Skeletal muscle tissue (tissue), 4 donors: ENCODE data around the gene REEP6. TPM values are rescaled to one million over a fixed set of nuclear protein-coding genes. Genes with fewer than 3 reads are reported as not detected.

Experiments
- H3K27ac ChIP-seq: one replicate; pipeline ENCODE4 v1.7.0; 2013; ENCODE audit warnings: mild to moderate bottlenecking, low read depth, low read length, inconsistent platforms
- H3K27me3 ChIP-seq, 3 donors: one replicate each; pipeline ENCODE4 v1.7.0; 2013; ENCODE audit warnings: low read length in 3 of 3; ENCODE audit not compliant: control insufficient read depth in 3 of 3, insufficient read depth in 3 of 3
- H3K36me3 ChIP-seq, 3 donors: one replicate each; pipeline ENCODE4 v1.7.0; 2013; ENCODE audit warnings: low read length in 3 of 3; ENCODE audit not compliant: control insufficient read depth in 3 of 3, insufficient read depth in 3 of 3
- H3K4me1 ChIP-seq, 3 donors: one replicate each; pipeline ENCODE4 v1.7.0; 2013; ENCODE audit warnings: low read length in 3 of 3, mild to moderate bottlenecking in 3 of 3; ENCODE audit not compliant: control insufficient read depth in 3 of 3, insufficient read depth in 3 of 3
- H3K4me3 ChIP-seq, 3 donors: one replicate each; pipeline ENCODE4 v1.7.0; 2013; ENCODE audit warnings: low read length in 3 of 3
- H3K9ac ChIP-seq, 3 donors: one replicate each; pipeline ENCODE4 v1.7.0; 2013; ENCODE audit warnings: low read length in 3 of 3, mild to moderate bottlenecking in 3 of 3, moderate library complexity in 2 of 3, low read depth in 1 of 3
- H3K9me3 ChIP-seq, 3 donors: one replicate each; pipeline ENCODE4 v1.7.0; 2013; ENCODE audit warnings: low read length in 3 of 3; ENCODE audit not compliant: control insufficient read depth in 3 of 3
- total RNA-seq: library from RNA; depleted of rRNA; stranded (reverse); fragments of >200 nt; gene quantifications from one replicate; pipeline ENCODE4 v1.2.3, GENCODE V29; 2014
- donor health status: Osteomylitis.

Gene REEP6
- total RNA-seq, 1 donor from 2014 or later: 2.1 TPM

GRCh38 chr19:1481893-1482360, 9.1 kb upstream of the REEP6 start:
- H3K9me3 ChIP-seq: no peaks in the 10 kb centered on the region

DNA sequence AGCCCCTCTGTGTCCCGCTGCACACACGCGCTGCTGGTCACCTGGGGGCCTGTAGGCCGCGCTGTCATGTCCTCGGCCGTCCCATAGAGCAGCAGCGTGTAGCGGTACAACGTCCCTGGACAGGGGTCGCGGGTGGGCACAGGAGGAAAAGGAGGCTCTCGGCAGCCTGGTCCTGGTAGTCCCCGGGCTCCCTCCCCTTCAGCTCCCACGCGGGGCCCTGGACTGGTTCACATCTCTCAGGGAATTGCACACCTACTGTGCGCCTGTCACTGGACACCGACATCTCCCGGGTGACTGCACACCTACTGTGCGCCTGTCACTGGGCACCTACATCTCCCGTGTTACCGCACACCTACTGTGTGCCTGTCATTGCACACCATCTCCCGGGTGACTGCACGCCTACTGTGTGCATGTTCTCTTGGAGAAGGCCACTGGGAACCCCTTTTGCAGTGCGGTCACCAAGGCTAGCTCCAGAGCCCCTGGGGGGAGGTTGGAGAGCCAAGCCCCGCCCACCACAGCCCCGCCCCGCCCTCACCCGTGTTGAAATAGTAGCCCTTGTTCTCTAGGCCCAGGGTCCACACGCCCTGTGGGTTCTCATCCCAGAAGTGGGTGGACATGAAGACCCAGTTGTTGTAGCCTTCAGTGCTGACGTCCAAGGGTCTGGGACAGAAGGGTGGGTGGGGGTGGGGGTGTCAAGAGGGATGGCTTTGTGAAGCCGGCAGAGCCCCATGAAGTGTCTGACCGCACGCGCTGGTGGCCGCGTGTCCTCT, 8.4 kb upstream of the REEP6 start:
- no peaks in the 10 kb centered on the region for H3K36me3 ChIP-seq
- H3K4me3 ChIP-seq: no peak overlapping the region
- H3K27ac ChIP-seq: no peak overlapping the region
- no peaks in the 10 kb centered on the region for H3K27me3 ChIP-seq
- H3K4me1 ChIP-seq: peaks cover 9 to 13% (median 10%) of the 10 kb centered on the region in 3 donors
- no peaks in the 10 kb centered on the region for H3K9me3 ChIP-seq
- no peak overlapping the region for H3K9ac ChIP-seq

More at GRCh38 chr19:1481893-1482360, 9.1 kb upstream of the REEP6 start:
- Histone ChIP-seq H3K36me3 (no peaks in the 10 kb centered on the region), H3K9ac (no peak overlapping the region), H3K27ac (no peak overlapping the region), H3K27me3 (no peaks in the 10 kb centered on the region), H3K4me3 (no peak overlapping the region), H3K4me1 (peaks cover 10 to 17% (median 10%) of the 10 kb centered on the region in 3 donors)

DNA sequence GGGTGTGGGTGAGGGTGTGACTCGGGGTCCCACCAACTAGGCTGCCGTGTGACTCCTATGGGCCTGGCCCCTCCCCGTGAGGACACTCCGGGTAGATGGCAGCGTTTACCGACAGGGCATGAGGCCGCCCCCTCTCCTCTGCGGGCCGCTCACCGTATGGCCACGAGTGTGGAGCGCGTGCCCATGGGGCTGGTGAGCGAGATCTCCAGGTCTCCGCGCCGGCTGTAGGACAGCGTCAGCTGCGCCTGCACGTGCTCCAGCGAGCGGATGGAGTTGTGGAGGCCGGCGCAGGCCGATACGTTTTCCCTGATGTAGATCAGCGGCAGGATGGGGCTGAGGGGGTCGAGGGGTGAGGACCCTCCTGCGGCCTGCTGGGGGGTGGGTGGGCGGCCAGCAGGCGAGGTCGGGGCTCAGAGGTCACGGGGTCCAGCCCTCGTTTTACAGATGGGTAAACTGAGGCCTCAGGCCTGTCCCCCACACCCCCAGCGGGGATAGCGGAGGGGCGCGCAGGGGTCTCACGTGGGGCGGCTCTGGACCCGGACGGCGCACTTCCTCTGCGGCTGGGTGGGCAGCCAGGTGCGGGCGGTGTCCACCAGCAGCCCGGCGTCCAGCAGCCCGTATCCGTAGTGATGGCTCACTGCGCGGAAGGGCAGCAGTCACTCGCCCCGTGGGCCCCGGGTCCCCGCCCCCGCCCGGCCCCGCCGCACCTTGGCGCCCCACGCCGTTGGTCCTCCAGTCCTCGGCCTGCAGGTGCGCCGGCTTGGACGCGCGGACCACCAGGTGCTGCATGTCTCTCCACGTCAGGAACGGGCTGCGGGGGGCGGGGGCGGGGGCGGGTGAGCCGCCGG, 7.6 kb upstream of the REEP6 start:
- H3K27ac ChIP-seq: no peak overlapping the region
- H3K27me3 ChIP-seq: no peaks in the 10 kb centered on the region
- peaks cover 6 to 11% (median 8%) of the 10 kb centered on the region in 3 donors for H3K4me1 ChIP-seq
- H3K9ac ChIP-seq: no peak overlapping the region
- no peak overlapping the region for H3K4me3 ChIP-seq
- no peaks in the 10 kb centered on the region for H3K9me3 ChIP-seq
- no peaks in the 10 kb centered on the region for H3K36me3 ChIP-seq

- Histone ChIP-seq H3K9ac (no peak overlapping the region), H3K4me1 (peaks cover 4 to 6% (median 6%) of the 10 kb centered on the region in 3 donors), H3K27ac (no peak overlapping the region), H3K4me3 (no peak overlapping the region), H3K27me3 (no peaks in the 10 kb centered on the region), H3K36me3 (no peaks in the 10 kb centered on the region), H3K9me3 (no peaks in the 10 kb centered on the region)
Observed at GRCh38 chr19:1483979-1484428, 7.0 kb upstream of the REEP6 start.

DNA sequence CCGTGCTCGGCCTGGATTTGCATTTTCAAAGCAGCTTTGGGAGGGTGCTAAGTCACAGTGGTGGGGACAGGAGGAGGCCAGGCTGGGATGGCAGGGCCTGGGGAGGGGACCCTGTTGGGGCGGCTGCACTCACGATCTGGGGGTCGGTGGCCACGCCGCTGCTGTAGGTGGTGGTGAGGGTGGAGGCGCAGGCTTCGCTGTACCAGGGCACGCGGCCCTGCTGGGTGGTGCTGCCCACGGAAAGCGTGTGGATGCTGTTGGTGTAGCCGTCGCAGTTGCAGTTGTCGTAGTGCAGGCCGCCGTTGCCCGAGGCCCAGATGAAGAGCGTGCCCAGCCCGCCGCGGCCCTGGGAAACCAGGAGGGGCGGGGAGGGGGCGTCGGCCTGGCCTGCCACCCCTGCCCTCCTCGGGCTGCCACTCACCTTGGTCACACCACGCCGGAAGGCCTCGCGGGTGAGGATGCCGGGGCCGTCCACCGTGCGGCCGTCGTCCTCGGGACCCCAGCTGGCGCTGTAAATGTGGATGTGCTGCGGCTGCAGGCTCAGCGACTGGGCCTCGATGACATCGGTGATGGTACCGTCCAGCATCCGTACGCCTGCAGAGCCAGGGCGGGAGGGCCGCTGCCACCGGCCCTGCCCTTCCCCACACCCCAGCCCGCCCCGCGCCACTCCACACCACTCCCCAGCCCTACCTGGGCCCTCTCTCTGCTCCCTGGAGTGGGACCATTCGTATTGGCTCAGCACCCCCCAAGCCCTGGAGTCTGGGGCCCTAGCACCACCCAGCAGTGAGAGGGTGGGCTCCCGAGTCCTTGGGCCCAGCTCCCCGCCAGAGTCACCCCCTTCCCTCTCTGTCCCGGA, 4.0 kb upstream of the REEP6 start:
- Histone ChIP-seq H3K9me3 (no peaks in the 10 kb centered on the region), H3K27me3 (peaks cover 0 to 6% (median 5%) of the 10 kb centered on the region in 3 donors), H3K36me3 (no peaks in the 10 kb centered on the region), H3K9ac (no peak overlapping the region), H3K4me1 (peaks cover 0 to 17% (median 13%) of the 10 kb centered on the region in 3 donors), H3K4me3 (no peak overlapping the region), H3K27ac (no peak overlapping the region)

DNA sequence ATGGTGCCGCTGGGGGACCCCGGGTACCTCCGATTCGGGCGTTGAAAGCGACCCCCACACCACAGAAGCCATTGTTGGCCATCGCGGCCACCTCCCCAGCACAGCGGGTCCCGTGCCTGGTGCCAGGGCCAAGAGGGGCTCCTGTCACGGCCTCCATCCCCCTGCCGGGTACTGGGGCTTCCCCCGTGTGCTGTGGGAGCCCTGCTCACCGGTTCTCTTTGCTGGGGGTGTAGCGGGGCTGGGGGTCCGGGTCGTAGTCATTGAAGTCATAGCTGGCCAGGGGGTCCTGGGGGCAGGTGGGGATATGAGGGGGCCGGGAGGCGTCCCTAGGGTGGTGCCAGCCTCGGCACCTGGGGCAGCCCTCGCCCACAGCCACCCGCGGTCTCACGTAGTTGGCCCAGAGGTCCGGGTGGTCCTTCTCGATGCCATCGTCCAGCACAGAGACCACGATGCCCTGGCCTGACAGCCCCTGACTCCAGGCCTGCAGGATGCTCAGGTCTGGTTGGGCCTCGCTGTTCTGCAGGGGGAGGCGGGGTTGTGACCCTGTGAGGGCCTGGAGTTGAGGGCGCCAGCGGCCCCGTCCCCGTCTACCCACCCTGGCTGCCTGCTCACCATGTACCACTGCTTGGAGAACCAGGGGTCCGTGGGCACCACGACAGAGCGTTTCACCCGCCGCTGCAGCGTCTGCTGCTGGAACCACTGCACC, 3.3 kb upstream of the REEP6 start:
- no peak overlapping the region for H3K27ac ChIP-seq
- H3K4me1 ChIP-seq: peaks cover 0 to 17% (median 13%) of the 10 kb centered on the region in 3 donors
- no peaks in the 10 kb centered on the region for H3K36me3 ChIP-seq
- peaks cover 2 to 9% (median 7%) of the 10 kb centered on the region in 3 donors for H3K27me3 ChIP-seq
- H3K4me3 ChIP-seq: no peak overlapping the region
- no peaks in the 10 kb centered on the region for H3K9me3 ChIP-seq
- no peak overlapping the region for H3K9ac ChIP-seq

DNA sequence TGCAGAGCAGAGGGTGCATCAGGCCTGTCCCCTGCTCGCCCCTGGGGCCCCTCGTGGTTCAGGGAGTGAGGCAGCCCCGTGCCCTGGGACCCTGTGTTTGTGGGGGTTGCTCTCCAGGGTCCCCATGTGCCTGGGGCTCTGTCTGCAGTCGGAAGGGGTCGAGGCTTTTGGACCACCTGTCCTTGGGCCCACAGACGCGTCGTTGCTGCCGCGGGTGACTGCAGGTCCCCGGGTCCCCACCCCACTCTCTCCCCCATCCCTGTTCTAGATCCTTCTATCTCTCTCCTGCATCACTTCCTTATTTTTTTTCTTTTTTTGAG, 2.7 kb upstream of the REEP6 start:
- Histone ChIP-seq H3K9me3 (no peaks in the 10 kb centered on the region), H3K27me3 (peaks cover 4 to 12% (median 7%) of the 10 kb centered on the region in 3 donors), H3K27ac (no peak overlapping the region), H3K4me1 (peaks cover 0 to 17% (median 13%) of the 10 kb centered on the region in 3 donors), H3K9ac (no peak overlapping the region), H3K4me3 (no peak overlapping the region), H3K36me3 (no peaks in the 10 kb centered on the region)

DNA sequence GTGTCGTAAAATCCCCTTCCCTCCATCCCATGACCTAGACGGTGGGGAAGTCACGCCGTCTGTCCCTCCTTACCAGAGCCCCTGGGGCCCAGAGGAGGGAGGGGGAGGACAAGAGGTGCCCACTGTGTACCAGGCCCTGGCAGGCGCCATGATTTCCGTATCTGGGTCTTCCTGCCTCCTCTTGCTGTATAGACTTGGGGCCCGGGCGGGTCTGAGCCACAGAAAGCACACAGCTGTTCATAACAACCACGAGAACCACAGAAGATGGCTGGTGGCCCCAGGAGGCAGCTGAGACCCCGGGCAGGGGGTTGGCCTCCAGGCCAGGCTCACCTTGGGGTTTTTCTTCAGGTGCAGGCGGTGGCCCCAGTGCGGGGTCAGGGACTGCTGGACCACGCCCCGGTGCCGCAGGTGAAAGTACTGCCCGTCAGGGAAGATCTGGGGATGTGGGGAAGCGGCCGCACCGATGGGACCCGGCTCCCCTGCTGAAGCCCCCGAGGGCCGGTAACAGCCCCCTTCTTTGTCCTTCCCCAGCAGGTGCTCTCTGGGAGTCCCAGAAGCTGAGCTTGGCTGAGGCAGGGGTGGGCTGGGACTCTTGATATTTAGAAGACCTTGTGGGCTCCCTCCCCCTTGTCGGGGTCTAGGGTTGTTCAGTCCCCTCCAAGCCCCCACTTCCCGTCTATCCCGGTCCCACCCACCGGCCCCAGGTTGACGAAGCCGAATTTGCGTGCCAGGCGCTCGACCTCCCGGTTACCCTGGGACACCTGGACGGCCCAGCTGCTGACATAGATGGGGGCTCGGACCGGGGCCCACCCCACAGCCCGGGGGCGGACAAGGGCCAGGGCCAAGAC, 1.3 kb upstream of the REEP6 start:
- no peaks in the 10 kb centered on the region for H3K9me3 ChIP-seq
- H3K36me3 ChIP-seq: no peaks in the 10 kb centered on the region
- peak overlapping the region; percentile 54 for H3K27ac ChIP-seq
- peak overlapping the region; percentile 76 to 85 (median 80) for H3K4me3 ChIP-seq
- peaks cover 0 to 17% (median 13%) of the 10 kb centered on the region in 3 donors for H3K4me1 ChIP-seq
- H3K27me3 ChIP-seq: peaks cover 4 to 12% (median 7%) of the 10 kb centered on the region in 3 donors
- H3K9ac ChIP-seq: peak overlapping the region in 2 of 3 donors; percentile 74 to 76
